GM10847 (cell line): Measurements from ENCODE around the gene ATP8A1.

ENCODE experiments used
- POLR2A ChIP-seq: IDR thresholded peaks from 2 replicates; pipeline ENCODE4 v1.6.1; 2011; ENCODE audit not compliant: insufficient read length; ENCODE audit errors: extremely low read depth

ATP8A1 gene

GRCh38 chr4:42385516-42385915, 271.4 kb downstream of the ATP8A1 start:
- TF ChIP-seq POLR2A, result no peak

DNA sequence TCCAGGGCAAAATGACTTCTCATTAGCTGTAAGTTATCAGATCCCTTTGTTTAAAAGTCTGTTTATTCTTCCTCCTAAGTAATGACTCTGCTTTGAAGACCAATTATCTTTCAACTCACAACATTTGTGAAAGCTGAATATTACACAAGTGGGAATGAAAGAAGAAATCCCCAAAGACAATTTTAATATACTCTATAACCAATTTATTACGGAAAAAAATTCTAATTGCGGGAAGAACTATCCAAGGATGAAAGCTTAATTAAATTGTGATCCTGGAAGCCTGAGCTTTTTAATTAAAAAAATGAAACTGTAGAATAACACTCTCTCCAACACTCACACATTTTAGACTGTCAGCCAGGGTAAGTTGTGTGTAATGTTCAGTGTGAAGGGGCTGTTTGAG, 275.2 kb downstream of the ATP8A1 start:
- TF ChIP-seq POLR2A, result no peak

DNA sequence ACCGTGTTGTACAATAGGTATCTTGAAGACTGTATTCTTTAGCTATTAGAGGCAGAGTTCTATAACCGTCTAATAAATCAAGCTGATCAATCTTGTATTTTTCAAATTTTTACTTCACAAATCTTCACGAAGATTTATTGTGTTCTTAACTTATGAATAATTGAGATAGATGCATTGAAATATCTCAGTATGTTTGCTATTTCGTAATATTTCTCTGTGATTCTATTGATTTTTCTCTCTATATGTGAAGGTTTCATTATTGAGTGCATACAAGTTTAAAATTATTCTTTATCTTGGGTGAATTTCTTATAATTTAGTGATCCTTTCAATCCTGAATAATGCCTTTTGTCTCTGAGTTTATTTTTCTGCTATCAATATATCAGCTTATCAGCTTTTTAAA, 279.4 kb downstream of the ATP8A1 start:
- no peak for TF ChIP-seq POLR2A

GRCh38 chr4:42371305-42372252, 285.3 kb downstream of the ATP8A1 start:
- TF ChIP-seq POLR2A, result no peak

DNA sequence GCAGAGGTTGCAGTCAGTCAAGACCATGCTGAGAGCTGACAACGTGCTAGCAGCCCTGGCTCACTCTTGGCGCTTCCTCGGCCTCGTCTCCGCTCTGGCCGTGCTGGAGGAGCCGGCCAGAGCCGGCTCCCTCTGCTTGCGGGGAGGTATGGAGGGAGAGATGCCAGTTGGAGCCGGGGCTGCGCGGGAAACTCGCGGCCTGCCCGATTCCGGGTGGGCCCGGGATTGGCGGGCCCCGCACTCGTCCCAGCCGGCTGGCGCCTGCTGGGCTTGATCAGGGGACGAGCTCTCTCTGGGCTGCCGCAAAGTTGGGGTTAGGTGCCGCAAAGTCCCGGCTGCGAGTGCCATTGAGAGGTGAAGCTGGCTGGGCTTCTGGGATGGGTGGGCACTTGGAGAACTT, 287.4 kb downstream of the ATP8A1 start:
- TF ChIP-seq POLR2A, result no peak

DNA sequence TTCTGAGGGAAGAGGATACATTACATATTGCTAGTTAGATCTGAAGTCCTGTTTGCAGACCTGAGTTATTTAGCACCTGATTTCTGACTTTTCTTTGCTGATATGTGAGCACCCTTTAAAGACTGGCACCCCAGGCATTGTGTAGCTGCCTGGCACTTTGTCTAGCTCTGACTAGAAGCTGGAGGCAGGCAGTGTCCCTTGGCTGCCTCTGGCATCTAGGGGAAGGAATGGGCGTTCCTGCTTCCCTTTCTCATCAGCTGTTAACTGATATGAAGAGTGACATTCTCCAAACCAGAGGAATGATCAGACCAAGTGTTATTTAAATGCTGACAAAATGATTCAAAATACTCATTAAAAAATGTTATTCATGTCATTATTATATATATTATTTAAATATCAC, 289.9 kb downstream of the ATP8A1 start:
- TF ChIP-seq POLR2A, result no peak

DNA sequence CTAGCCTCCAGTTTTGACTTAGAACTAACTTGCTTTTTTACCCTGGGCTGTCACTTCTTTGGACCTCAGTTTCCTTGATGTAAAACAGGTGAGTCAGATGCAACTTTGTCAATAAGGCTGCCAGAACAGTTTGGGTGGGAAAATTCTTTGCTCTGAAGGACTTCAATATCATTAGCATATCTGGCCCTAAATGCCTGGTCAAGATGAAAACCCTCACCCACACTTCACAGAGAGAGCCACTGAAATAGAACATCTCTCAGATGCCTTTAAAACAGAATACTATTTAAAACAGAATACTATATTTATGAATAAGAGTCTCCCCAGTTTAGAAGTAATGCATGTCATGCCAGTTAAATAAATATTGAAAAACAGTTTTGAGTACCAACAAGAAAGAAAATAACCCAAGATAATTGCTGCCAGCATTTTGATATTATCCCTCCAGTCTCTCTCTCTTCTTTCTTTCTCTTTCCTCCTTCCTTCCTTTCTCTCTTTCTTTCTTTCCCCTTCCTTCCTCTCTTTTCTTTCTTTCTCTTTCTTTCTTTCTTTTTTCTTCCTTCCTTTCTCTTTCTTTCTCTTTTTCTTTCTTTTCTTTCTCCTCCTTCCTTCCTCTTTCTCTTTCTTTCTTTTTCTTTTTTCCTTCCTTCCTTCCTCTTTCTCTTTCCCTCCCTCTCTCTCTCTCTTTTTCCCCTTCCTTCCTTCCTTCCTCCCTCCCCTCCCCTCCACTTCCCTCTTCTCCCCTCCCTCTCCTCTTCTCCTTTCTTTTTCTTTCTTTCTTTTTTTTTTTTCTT, 292.4 kb downstream of the ATP8A1 start:
- TF ChIP-seq POLR2A, result no peak

DNA sequence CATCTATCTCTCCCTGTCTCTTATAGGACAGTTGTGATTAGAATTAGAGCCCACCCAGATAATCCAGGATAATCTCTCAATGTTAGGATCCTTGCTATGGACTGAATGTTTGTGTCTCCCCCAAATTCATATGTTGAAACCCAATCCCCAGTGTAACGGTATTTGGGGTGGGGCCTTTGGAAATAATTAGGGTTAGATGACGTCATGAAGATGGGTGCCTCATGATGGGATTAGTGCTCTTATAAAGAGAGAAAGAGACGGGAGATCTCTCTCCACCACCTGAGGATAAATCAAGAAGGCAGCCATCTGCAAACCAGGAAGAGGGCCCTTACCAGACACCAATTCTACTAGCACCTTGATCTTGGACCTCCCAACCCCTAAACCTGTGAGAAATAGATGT, 293.3 kb downstream of the ATP8A1 start:
- TF ChIP-seq POLR2A, result no peak

DNA sequence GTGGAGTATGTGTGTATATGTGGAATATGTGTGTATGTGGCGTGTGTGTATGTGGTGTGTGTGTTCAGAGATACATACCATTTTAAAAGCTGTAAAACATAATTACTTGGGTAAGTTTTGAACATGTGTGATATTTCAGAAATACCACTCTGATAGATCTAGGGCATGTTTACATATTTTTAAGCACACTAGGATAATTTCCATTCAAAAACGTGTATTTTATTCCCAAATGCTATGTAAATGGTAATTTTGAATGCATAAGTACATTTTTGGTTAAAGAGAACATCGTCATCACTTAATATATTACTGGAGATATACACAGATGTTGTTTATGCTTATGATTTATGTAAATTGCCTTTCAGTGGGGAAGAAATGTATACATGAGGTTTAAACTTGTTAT, 294.3 kb downstream of the ATP8A1 start:
- no peak for TF ChIP-seq POLR2A

DNA sequence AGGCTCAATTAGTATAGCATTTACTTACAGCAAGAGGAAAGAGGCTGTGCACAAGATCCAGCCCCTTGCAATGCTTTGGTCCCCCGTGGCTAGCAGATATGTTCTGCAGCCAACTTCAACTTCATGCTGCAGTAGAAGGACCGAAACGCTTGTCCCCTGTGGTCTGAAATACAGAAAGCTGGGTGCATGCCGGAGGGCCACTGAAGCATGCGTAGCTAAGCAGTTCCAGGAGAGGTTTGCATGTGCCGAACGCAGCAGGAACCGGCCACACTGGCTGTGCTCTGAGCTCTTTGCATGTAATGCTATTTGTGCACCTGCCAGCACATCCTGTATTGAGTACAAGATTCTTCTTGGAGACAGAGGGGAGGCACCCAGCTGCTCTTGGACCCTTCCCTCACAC, 295.4 kb downstream of the ATP8A1 start:
- no peak for TF ChIP-seq POLR2A

DNA sequence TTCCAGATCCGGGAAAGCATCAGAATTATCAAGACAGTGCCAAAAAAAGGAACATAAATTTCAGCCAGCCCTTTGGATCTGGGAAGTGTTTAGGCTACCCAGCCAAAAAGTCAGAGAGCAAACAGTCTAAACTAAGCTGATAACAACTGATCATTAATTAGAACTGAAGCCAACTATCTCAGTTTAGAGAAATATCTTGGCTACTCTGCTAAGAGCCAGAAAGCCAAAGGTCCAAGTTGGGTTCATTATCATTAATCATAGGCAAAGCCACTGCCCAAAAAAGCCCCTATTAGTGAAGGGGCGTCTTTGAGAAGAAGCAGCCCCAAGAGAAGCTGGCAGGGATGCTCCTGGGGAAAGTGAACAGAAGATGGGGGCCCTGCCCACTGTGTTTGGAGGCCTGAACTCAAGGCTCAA, 296.6 kb downstream of the ATP8A1 start:
- no peak for TF ChIP-seq POLR2A

DNA sequence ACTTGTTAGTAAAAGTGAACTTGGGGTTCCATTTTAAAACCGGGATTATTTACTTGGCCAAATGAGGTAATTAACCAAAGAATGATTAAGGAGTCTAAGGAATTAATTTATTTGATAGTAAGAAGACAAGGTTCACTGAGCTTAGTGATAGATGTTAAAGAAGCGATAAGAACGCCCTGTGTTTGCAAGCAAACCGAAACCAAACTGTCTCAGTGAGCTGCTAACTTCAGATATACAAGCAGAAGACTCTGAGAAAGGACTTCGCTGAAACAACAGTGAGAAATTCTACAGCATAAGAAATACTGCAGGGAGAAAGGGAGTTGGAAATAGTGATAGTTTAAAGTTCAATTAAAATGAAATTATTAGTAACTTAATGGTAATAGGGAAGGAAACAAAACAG, 297.2 kb downstream of the ATP8A1 start:
- no peak for TF ChIP-seq POLR2A
